ENCODE measurements around the gene SCYGR7. TPM values are rescaled to one million over a fixed set of nuclear protein-coding genes. Genes with fewer than 3 reads are reported as not detected.

The SCYGR7 gene
- total RNA-seq = not detected
- polyA plus RNA-seq (2013, experiment 1 of 2) = not detected
- polyA plus RNA-seq (2013, experiment 2 of 2) = not detected
- total RNA-seq = 0 to 0.11 (median 0) reads per million in 172 experiments

GRCh38 chr2:227728035-227728434, at the start of gene SCYGR7:
TSS of gene SCYGR7 (plus strand) at chr2:227728335. CDS start at chr2:227728335, 0 bp downstream.
- intact Hi-C loops (cut with DNase I, micrococcal nuclease) = no loop called here
- H3K4me1 ChIP-seq (ENCODE audit: insufficient read depth, low read length) = no peaks in the 10 kb centered on the region
- no peaks in the 10 kb centered on the region for H3K9me3 ChIP-seq (ENCODE audit: control insufficient read depth in 1 of 2, insufficient read depth in 1 of 2, low read length in 2 of 2)
- Mint-ChIP-seq H3K4me1 (ENCODE audit: low read depth) (no peaks in the 10 kb centered on the region), H3K4me3 (no peak within 1 kb of the TSS), H3K27me3 (peaks cover 23% of the 10 kb centered on the region), H3K9me3 (no peaks in the 10 kb centered on the region), H3K36me3 (ENCODE audit: low read depth) (no peaks in the 10 kb centered on the region), H3K27ac (no peak within 1 kb of the TSS)
- TF ChIP-seq, protein P1, sequence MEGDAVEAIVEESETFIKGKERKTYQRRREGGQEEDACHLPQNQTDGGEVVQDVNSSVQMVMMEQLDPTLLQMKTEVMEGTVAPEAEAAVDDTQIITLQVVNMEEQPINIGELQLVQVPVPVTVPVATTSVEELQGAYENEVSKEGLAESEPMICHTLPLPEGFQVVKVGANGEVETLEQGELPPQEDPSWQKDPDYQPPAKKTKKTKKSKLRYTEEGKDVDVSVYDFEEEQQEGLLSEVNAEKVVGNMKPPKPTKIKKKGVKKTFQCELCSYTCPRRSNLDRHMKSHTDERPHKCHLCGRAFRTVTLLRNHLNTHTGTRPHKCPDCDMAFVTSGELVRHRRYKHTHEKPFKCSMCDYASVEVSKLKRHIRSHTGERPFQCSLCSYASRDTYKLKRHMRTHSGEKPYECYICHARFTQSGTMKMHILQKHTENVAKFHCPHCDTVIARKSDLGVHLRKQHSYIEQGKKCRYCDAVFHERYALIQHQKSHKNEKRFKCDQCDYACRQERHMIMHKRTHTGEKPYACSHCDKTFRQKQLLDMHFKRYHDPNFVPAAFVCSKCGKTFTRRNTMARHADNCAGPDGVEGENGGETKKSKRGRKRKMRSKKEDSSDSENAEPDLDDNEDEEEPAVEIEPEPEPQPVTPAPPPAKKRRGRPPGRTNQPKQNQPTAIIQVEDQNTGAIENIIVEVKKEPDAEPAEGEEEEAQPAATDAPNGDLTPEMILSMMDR (IDR thresholded peaks at IDR 0.05) = no peak
- POLR2A ChIA-PET = no interaction called here
- DNase-seq (no peak), ATAC-seq (ENCODE audit: poor library complexity) (no peak)
- peaks cover 6 to 8% of the 10 kb centered on the region in 2 experiments for H3K27me3 ChIP-seq (ENCODE audit: control insufficient read depth in 1 of 2, insufficient read depth in 2 of 2, low read length in 2 of 2)
- H3K4me3 ChIP-seq (ENCODE audit: low read length) = no peak within 1 kb of the TSS
- no peak within 1 kb of the TSS for H3K27ac ChIP-seq (ENCODE audit: low read depth in 1 of 2, low read length in 2 of 2)
- H3K36me3 ChIP-seq (ENCODE audit: insufficient read depth, low read length) = no peaks in the 10 kb centered on the region
- CTCF ChIA-PET = no interaction called here

DNA sequence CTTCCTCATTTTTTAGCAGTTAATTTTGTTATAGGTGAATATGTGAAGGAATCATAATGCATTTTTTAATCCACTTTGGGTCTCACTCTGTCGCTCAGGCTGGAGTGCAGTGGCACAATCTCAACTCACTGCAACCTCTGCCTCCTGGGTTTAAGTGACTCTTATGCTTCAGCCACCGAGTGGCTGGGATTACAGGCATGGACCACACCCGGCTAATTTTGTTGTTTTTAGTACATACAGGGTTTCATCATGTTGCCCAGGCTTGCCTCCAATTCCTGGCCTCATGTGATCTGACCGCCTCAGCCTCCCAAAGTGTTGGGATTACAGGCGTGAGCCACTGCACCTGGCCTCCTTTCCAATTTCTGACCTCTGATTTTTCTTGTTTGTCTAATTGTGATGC, 43.9 kb upstream of the SCYGR7 start:
- no peak overlapping the region for H3K4me3 ChIP-seq (ENCODE audit: low read length)
- ChIA-PET POLR2A (no interaction called here), CTCF (no interaction called here)
- Mint-ChIP-seq H3K4me1 (ENCODE audit: low read depth) (no peaks in the 10 kb centered on the region), H3K9me3 (no peaks in the 10 kb centered on the region), H3K4me3 (no peak overlapping the region), H3K36me3 (ENCODE audit: low read depth) (no peaks in the 10 kb centered on the region), H3K27me3 (peaks cover 33% of the 10 kb centered on the region), H3K27ac (no peak overlapping the region)
- no peak for DNase-seq
- no peaks in the 10 kb centered on the region for H3K36me3 ChIP-seq (ENCODE audit: insufficient read depth, low read length)
- no peak overlapping the region for H3K27ac ChIP-seq (ENCODE audit: low read depth in 1 of 2, low read length in 2 of 2)
- intact Hi-C loops (cut with DNase I, micrococcal nuclease) = no loop called here
- no peaks in the 10 kb centered on the region for H3K9me3 ChIP-seq (ENCODE audit: control insufficient read depth in 1 of 2, insufficient read depth in 1 of 2, low read length in 2 of 2)
- H3K4me1 ChIP-seq (ENCODE audit: insufficient read depth, low read length) = no peaks in the 10 kb centered on the region
- no peak for ATAC-seq (ENCODE audit: poor library complexity)
- TF ChIP-seq, protein P1 (IDR thresholded peaks at IDR 0.05) = no peak
- peaks cover 3 to 4% of the 10 kb centered on the region in 2 experiments for H3K27me3 ChIP-seq (ENCODE audit: control insufficient read depth in 1 of 2, insufficient read depth in 2 of 2, low read length in 2 of 2)

GRCh38 chr2:227687189-227687588, 40.9 kb upstream of the SCYGR7 start:
- POLR2A ChIA-PET = no interaction called here
- Mint-ChIP-seq H3K4me3 (no peak overlapping the region), H3K9me3 (no peaks in the 10 kb centered on the region), H3K27ac (no peak overlapping the region), H3K36me3 (ENCODE audit: low read depth) (no peaks in the 10 kb centered on the region), H3K4me1 (ENCODE audit: low read depth) (no peaks in the 10 kb centered on the region), H3K27me3 (peaks cover 48% of the 10 kb centered on the region)
- H3K4me3 ChIP-seq (ENCODE audit: low read length) = no peak overlapping the region
- H3K36me3 ChIP-seq (ENCODE audit: insufficient read depth, low read length) = no peaks in the 10 kb centered on the region
- H3K27ac ChIP-seq (ENCODE audit: low read depth in 1 of 2, low read length in 2 of 2) = no peak overlapping the region
- no peaks in the 10 kb centered on the region for H3K4me1 ChIP-seq (ENCODE audit: insufficient read depth, low read length)
- peaks cover 3 to 4% of the 10 kb centered on the region in 2 experiments for H3K27me3 ChIP-seq (ENCODE audit: control insufficient read depth in 1 of 2, insufficient read depth in 2 of 2, low read length in 2 of 2)
- TF ChIP-seq, protein P1 (IDR thresholded peaks at IDR 0.05) = no peak
- DNase-seq = no peak
- intact Hi-C loops (cut with DNase I, micrococcal nuclease) = no loop called here
- ATAC-seq (ENCODE audit: poor library complexity) = no peak
- H3K9me3 ChIP-seq (ENCODE audit: control insufficient read depth in 1 of 2, insufficient read depth in 1 of 2, low read length in 2 of 2) = no peaks in the 10 kb centered on the region
- CTCF ChIA-PET = no interaction called here

Data from CD4-positive, alpha-beta T cell (primary cell).